ENCODE measurements around the gene CNKSR3.

DNA sequence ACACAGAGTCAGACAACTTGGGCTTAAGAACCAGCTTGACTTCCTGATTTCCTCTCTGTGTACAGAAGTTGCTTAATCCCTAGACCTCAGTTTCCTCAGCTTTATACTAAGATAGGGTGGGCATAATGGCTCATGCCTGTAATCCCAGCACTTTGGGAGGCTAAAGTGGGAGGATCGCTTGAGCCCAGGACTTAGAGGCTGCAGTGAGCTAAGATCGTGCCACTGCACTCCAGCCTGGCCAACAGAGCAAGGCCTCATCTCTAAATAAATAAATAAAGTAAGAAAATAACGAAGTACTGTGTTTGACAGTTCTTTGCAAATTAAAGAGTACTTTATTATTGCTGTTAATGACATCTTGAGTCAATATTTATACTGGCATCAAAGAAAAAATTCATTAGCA lies 41.7 kb downstream of the CNKSR3 start:
- no peak for TF ChIP-seq POLR2A (IDR thresholded peaks at IDR 0.05)
- TF ChIP-seq, protein P1, sequence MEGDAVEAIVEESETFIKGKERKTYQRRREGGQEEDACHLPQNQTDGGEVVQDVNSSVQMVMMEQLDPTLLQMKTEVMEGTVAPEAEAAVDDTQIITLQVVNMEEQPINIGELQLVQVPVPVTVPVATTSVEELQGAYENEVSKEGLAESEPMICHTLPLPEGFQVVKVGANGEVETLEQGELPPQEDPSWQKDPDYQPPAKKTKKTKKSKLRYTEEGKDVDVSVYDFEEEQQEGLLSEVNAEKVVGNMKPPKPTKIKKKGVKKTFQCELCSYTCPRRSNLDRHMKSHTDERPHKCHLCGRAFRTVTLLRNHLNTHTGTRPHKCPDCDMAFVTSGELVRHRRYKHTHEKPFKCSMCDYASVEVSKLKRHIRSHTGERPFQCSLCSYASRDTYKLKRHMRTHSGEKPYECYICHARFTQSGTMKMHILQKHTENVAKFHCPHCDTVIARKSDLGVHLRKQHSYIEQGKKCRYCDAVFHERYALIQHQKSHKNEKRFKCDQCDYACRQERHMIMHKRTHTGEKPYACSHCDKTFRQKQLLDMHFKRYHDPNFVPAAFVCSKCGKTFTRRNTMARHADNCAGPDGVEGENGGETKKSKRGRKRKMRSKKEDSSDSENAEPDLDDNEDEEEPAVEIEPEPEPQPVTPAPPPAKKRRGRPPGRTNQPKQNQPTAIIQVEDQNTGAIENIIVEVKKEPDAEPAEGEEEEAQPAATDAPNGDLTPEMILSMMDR (IDR thresholded peaks at IDR 0.05), result no peak

All from thyroid gland (tissue), 4 donors.